Loucy (cell line): Measurements from ENCODE around the gene CD68.

ENCODE experiments used
- H2AFZ ChIP-seq: fragments of 200-600 bp; sonication (generic); 2 replicates; pipeline ENCODE4 v1.6.0; 2016; ENCODE audit warnings: antibody characterized with exemption, mild to moderate bottlenecking, low read length, moderate library complexity
- H3F3A ChIP-seq: fragments of 200-600 bp; 2 replicates; pipeline ENCODE4 v1.6.0; 2016; ENCODE audit warnings: antibody characterized with exemption, low read depth, mild to moderate bottlenecking
- H3K27me3 ChIP-seq: fragments of 200-600 bp; sonication (generic); 2 replicates; pipeline ENCODE4 v1.6.1; 2014; ENCODE audit warnings: low read length, mild to moderate bottlenecking; ENCODE audit not compliant: insufficient read depth, poor library complexity, severe bottlenecking
- H3K36me3 ChIP-seq: fragments of 200-600 bp; sonication (generic); 2 replicates; pipeline ENCODE4 v1.6.1; 2016; ENCODE audit warnings: low read length; ENCODE audit not compliant: insufficient read depth
- H3K4me1 ChIP-seq: fragments of 200-600 bp; sonication (generic); 2 replicates; pipeline ENCODE4 v1.5.1; 2014; ENCODE audit warnings: low read length, mild to moderate bottlenecking; ENCODE audit not compliant: insufficient read depth, poor library complexity, severe bottlenecking
- H3K4me2 ChIP-seq: fragments of 200-600 bp; sonication (generic); 2 replicates; pipeline ENCODE4 v1.6.0; 2014; ENCODE audit warnings: antibody characterized with exemption, low read length, low read depth, mild to moderate bottlenecking; ENCODE audit not compliant: poor library complexity, severe bottlenecking
- H3K4me3 ChIP-seq: fragments of 200-600 bp; sonication (generic); 2 replicates; pipeline ENCODE4 v1.5.1; 2014; ENCODE audit warnings: low read length, mild to moderate bottlenecking, mixed read lengths; ENCODE audit not compliant: poor library complexity, severe bottlenecking
- H3K79me2 ChIP-seq: fragments of 200-600 bp; sonication (generic); 2 replicates; pipeline ENCODE4 v1.6.1; 2014; ENCODE audit warnings: low read length; ENCODE audit not compliant: insufficient read depth
- H3K9ac ChIP-seq: fragments of 200-600 bp; sonication (generic); 2 replicates; pipeline ENCODE4 v1.6.0; 2014; ENCODE audit warnings: mild to moderate bottlenecking, low read depth, low read length, moderate library complexity; ENCODE audit not compliant: poor library complexity, severe bottlenecking
- H3K9me2 ChIP-seq: fragments of 200-600 bp; sonication (generic); replicated peaks from 2 replicates; pipeline ENCODE4 v1.6.1; 2016; ENCODE audit warnings: low read depth, low read length, mixed read lengths
- H3K9me3 ChIP-seq: fragments of 200-600 bp; sonication (generic); 2 replicates; pipeline ENCODE4 v1.6.1; 2014; ENCODE audit warnings: mild to moderate bottlenecking, antibody characterized with exemption, low read length, low read depth; ENCODE audit not compliant: insufficient read depth
- H4K20me1 ChIP-seq: fragments of 200-600 bp; sonication (generic); 2 replicates; pipeline ENCODE4 v1.6.0; 2014; ENCODE audit warnings: antibody characterized with exemption, low read length, mild to moderate bottlenecking; ENCODE audit not compliant: insufficient read depth, poor library complexity, severe bottlenecking
- CTCF ChIP-seq: fragments of 200-600 bp; sonication (generic); conservative IDR thresholded peaks from 2 replicates; pipeline ENCODE4 v1.5.1; 2014; ENCODE audit warnings: mild to moderate bottlenecking, antibody characterized with exemption, low read length
- EZH2phosphoT487 ChIP-seq: fragments of 200-600 bp; IDR thresholded peaks from 2 replicates; pipeline ENCODE4 v1.6.1; 2018; ENCODE audit warnings: antibody characterized with exemption, mild to moderate bottlenecking, moderate library complexity, borderline replicate concordance

The CD68 gene

DNA sequence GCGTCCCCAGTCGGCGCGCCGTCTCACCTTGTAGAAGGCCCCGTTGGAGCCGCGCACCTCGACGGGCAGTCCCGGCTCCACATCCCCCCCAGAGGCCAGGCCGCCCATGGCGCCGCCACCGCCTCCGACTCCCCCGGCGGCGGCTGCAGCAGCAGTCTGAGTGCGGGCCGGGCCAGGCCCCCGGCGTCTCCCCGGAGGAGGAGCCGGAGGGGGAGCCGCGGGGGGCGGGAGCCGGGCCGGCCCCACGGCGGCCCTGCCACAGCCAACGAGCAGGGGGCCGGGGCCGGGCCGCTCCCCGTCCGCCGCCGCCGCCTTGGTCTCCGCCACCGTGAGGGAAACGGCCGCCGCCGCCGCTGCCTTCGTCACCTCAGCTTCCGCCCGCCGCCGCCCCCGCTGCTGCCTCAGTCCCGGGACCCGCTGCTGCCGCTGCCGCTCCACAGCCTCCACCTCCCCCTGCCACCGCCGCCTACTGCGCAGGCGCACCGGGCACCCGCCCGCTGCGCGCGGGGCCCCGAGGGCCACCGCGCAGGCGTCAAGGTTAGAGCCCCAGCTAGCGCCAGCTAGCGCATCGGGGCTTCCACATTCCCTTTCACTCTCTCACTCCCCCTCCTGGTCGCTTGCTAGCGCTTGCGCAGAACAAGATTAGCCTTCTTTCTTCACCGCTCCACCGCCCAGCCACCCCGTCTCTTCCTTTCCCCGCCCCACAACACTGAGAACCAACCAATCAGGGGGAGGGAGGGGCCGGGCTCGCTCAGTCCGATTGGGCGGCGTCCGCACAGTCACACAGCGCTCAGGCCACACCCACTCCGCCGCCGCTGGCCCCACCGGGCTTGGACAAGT is 35.2 kb downstream of the CD68 start, which contains the start of gene FXR2:
Gene FXR2, minus strand, starts transcription at position 473 of the 840 bp plus-strand sequence. Its CDS starts 365 bp downstream, at position 108.
- H2AFZ ChIP-seq = peak within 1 kb of the TSS; percentile 80
- no peaks in the 10 kb centered on the region for H3K27me3 ChIP-seq
- peaks cover 45% of the 10 kb centered on the region for H3K79me2 ChIP-seq

GRCh38 chr17:7615265-7615747 is 35.9 kb downstream of the CD68 start:
- H4K20me1 ChIP-seq = peaks cover 33% of the 10 kb centered on the region
- H3K4me3 ChIP-seq = peak overlapping the region; percentile 69
- H2AFZ ChIP-seq = peak overlapping the region; percentile 80
- H3F3A ChIP-seq = no peaks in the 10 kb centered on the region
- H3K4me1 ChIP-seq = peaks cover 36% of the 10 kb centered on the region
- H3K27me3 ChIP-seq = no peaks in the 10 kb centered on the region
- H3K9me2 ChIP-seq = no peaks in the 10 kb centered on the region
- H3K79me2 ChIP-seq = peaks cover 41% of the 10 kb centered on the region
- H3K9me3 ChIP-seq = no peaks in the 10 kb centered on the region
- TF ChIP-seq EZH2phosphoT487 (no peak), CTCF (no peak)
- no peaks in the 10 kb centered on the region for H3K36me3 ChIP-seq
- H3K4me2 ChIP-seq = peak overlapping the region; percentile 62
- peak overlapping the region; percentile 74 for H3K9ac ChIP-seq

More for the DNA sequence above, 35.2 kb downstream of the CD68 start, which contains the start of gene FXR2:
- no peaks in the 10 kb centered on the region for H3K36me3 ChIP-seq
- peak within 1 kb of the TSS; percentile 97 for H3K4me2 ChIP-seq
- H3K9ac ChIP-seq = peak within 1 kb of the TSS; percentile 92
- no peaks in the 10 kb centered on the region for H3F3A ChIP-seq
- peaks cover 40% of the 10 kb centered on the region for H3K4me1 ChIP-seq
- TF ChIP-seq CTCF (peak; percentile 57), EZH2phosphoT487 (no peak)
- H3K4me3 ChIP-seq = peak within 1 kb of the TSS; percentile 94
- H3K9me3 ChIP-seq = no peaks in the 10 kb centered on the region
- peaks cover 37% of the 10 kb centered on the region for H4K20me1 ChIP-seq
- no peaks in the 10 kb centered on the region for H3K9me2 ChIP-seq

DNA sequence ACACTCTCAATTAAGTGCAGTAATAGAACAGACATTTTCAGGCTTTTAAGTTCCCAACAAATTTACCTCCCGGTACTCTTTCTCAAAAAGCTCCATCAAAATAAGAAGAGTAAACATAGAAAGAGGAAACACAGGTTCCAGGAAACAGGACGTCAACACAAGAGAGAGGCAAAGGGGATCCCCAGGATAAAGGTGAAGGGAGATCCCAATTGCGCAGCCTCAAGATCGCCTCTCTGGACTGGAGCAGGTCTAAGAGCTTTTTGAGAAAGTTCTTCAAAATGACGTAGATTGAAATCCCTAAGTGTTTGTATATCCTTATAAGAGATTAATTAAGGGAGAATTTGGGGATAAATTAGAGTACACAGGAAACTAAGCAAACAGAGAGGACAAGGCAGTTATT is 39.2 kb downstream of the CD68 start:
- Histone ChIP-seq H3K4me3 (no peak overlapping the region), H3K79me2 (peaks cover 8% of the 10 kb centered on the region), H3K4me1 (peaks cover 6% of the 10 kb centered on the region), H4K20me1 (peaks cover 8% of the 10 kb centered on the region), H3F3A (no peaks in the 10 kb centered on the region), H3K9me3 (no peaks in the 10 kb centered on the region), H3K4me2 (no peak overlapping the region), H3K27me3 (no peaks in the 10 kb centered on the region), H2AFZ (no peak overlapping the region), H3K9me2 (no peaks in the 10 kb centered on the region), H3K9ac (no peak overlapping the region), H3K36me3 (no peaks in the 10 kb centered on the region)
- TF ChIP-seq EZH2phosphoT487 (no peak), CTCF (no peak)
